Kidney (tissue), 14 donors: Measurements from ENCODE around the gene GSTA5. TPM values are rescaled to one million over a fixed set of nuclear protein-coding genes. Genes with fewer than 3 reads are reported as not detected.
"Not testable (repeated sequence)": the region's sequence is repeated elsewhere in the genome, so short reads cannot be mapped to it uniquely, and the experiment has no call there.

Experiments
- DNase-seq, 5 donors: peaks; one replicate each; pipeline ENCODE4 v3.0.0-alpha.2; 2013 to 2020
- FAIRE-seq: peaks from 2 replicates; lab custom pipeline; 2012; peaks lifted over from hg19 to GRCh38; lab: Jason Lieb, UNC
- H3K27ac ChIP-seq, 2 donors: one replicate each; pipeline ENCODE4 v1.7.0; 2013; ENCODE audit warnings: low read depth in 2 of 2, low read length in 2 of 2, inconsistent platforms in 1 of 2
- H3K27me3 ChIP-seq: one replicate; pipeline ENCODE4 v1.7.1; 2013; ENCODE audit warnings: low read length, inconsistent platforms; ENCODE audit not compliant: control insufficient read depth, insufficient read depth
- H3K36me3 ChIP-seq, 3 donors: one replicate each; pipeline versions ENCODE4 v1.7.0 to v1.7.1; 2013; ENCODE audit warnings: low read length in 3 of 3, control low read depth in 1 of 3, inconsistent platforms in 1 of 3; ENCODE audit not compliant: insufficient read depth in 3 of 3, control insufficient read depth in 2 of 3
- H3K4me1 ChIP-seq, 3 donors: one replicate each; pipeline versions ENCODE4 v1.7.0 to v1.7.1; 2013; ENCODE audit warnings: low read length in 3 of 3, inconsistent platforms in 1 of 3, low read depth in 1 of 3; ENCODE audit not compliant: control insufficient read depth in 2 of 3, insufficient read depth in 2 of 3
- H3K4me3 ChIP-seq, 3 donors: one replicate each; pipeline versions ENCODE4 v1.7.0 to v1.8.1; 2013; ENCODE audit warnings: low read length in 3 of 3, control low read depth in 1 of 3, inconsistent platforms in 1 of 3
- H3K9ac ChIP-seq, 3 donors: one replicate each; pipeline versions ENCODE4 v1.7.0 to v1.7.1; 2013; ENCODE audit warnings: low read length in 3 of 3, control low read depth in 1 of 3, inconsistent platforms in 1 of 3
- H3K9me3 ChIP-seq, 3 donors: one replicate each; pipeline versions ENCODE4 v1.7.0 to v1.7.1; 2013; ENCODE audit warnings: low read length in 3 of 3, control low read depth in 1 of 3, inconsistent platforms in 1 of 3; ENCODE audit not compliant: control insufficient read depth in 2 of 3, insufficient read depth in 1 of 3
- intact Hi-C: fragments of 100-400 bp; cut with DNase I; formaldehyde crosslinking; loops from one replicate; pipeline ENCODE4 v1.11.1; 2022
- polyA plus RNA-seq: library from polyadenylated mRNA; stranded (reverse); fragments of 350-450 nt; fragmentation: Illumina TruSeq; extraction: RNeasy Lipid Tissue Mini Kit (QIAGEN cat#74804); gene quantifications from one replicate; pipeline ENCODE4 v1.2.3, GENCODE V29; 2014; ENCODE audit warnings: low read depth, low replicate concordance; ENCODE audit not compliant: insufficient read depth
- total RNA-seq: library from RNA; stranded (reverse); fragmentation: NEBNext Ultra II Directional; extraction: Animal tissue kit (Norgen Biotek cat#: 25700); gene quantifications from one replicate; pipeline ENCODE4 v1.2.1, GENCODE V29; 2021
- TF ChIP-seq, protein P1 (sequence below): IDR thresholded peaks from 3 replicates; pipeline ENCODE4 v1.5.1; 2012; ENCODE audit warnings: mild to moderate bottlenecking, moderate library complexity, borderline replicate concordance; ENCODE audit not compliant: insufficient read depth; ENCODE audit errors: extremely low read depth
- donor health status: control.
- donor health status: control.
- donor health status: control.
- donor health status: control.
- donor health status: control.
- donor health status: DM: yes; HTN: yes; CAD: no.
- donor health status: Normal renal cell carcinoma (clear cell type).

The GSTA5 gene
- total and polyA plus RNA-seq, 2 donors from 2014 or later, result not detected

DNA sequence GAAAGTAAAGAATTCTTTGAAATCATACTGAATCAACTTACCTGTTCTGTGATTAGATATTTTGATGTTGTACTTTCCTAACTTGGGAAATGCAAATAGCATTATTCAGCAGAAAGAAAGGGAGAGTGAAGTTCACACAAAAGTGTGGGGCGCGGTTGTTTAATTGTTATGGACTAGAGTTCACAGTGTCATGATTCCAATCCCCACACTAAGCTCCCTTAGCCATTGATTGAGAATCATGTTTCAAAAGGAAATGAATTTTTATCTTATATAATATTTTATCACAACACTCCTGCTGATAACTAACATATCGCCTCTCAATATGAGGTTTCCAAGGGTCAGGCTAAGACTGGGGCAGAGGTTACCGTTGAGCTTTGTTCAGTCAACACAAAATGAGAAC lies 3.0 kb upstream of the GSTA5 start:
- H3K4me3 ChIP-seq, result no peak overlapping the region
- H3K27ac ChIP-seq, result no peak overlapping the region
- no peaks in the 10 kb centered on the region for H3K27me3 ChIP-seq
- no peak for DNase-seq
- FAIRE-seq, result no peak
- TF ChIP-seq, protein P1, sequence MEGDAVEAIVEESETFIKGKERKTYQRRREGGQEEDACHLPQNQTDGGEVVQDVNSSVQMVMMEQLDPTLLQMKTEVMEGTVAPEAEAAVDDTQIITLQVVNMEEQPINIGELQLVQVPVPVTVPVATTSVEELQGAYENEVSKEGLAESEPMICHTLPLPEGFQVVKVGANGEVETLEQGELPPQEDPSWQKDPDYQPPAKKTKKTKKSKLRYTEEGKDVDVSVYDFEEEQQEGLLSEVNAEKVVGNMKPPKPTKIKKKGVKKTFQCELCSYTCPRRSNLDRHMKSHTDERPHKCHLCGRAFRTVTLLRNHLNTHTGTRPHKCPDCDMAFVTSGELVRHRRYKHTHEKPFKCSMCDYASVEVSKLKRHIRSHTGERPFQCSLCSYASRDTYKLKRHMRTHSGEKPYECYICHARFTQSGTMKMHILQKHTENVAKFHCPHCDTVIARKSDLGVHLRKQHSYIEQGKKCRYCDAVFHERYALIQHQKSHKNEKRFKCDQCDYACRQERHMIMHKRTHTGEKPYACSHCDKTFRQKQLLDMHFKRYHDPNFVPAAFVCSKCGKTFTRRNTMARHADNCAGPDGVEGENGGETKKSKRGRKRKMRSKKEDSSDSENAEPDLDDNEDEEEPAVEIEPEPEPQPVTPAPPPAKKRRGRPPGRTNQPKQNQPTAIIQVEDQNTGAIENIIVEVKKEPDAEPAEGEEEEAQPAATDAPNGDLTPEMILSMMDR, result no peak
- H3K9me3 ChIP-seq, result no peaks in the 10 kb centered on the region
- H3K36me3 ChIP-seq, result no peaks in the 10 kb centered on the region
- intact Hi-C loops, result no loop called here
- H3K4me1 ChIP-seq, result no peaks in the 10 kb centered on the region
- H3K9ac ChIP-seq, result no peak overlapping the region

DNA sequence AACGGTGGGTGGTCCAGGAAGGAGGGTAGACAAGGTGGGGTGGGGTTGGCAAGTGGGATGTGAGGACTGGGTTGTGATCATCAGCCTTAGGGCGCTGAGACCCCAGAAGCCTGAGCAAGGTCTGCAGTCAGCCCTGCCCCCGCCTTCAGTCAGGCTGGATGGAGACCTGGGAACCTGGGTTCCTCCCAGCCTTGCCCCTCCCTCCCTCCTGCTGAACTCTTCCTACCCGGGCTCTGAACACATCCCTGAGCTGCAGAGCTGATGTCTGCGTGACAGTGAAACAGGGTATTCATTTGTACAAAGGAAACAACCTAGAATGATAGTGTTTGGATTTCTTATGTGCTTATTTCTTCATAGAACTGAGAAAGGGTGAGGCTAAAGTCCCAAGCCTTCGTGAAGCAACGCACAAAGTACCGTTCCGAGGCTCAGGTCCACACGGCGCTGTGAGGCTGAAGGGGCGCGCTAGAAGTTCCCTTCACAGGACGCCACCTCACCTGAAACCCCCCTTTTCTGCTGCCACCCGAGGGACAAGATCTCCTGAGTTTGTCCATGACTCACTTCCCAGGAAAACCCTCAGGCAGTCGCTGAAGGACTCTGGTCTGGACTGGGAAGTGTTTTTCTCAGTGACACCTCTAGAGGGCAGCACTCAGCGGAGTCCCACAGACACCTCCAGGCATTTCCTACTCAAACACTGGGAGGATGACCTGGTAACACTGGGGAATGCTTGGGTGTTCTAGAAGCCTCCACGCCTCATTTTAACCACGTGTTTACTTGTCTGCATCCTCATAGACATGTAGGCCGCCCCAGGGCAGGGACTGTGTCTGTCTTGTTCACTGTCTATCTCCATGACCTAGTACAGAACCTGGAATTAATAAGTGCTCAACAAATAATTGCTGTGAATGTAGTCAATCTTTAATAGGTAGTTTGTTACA lies 1.2 kb downstream of the GSTA5 start:
- Histone ChIP-seq H3K4me3 (no peak overlapping the region), H3K4me1 (no peaks in the 10 kb centered on the region), H3K27me3 (no peaks in the 10 kb centered on the region), H3K9ac (no peak overlapping the region), H3K36me3 (no peaks in the 10 kb centered on the region), H3K9me3 (no peaks in the 10 kb centered on the region), H3K27ac (no peak overlapping the region)
- TF ChIP-seq, protein P1, result peak; percentile 34
- DNase-seq (peak in 4 of 5 donors; percentile 40 to 60 (median 57)), FAIRE-seq (no peak)
- intact Hi-C loops, result no loop called here

DNA sequence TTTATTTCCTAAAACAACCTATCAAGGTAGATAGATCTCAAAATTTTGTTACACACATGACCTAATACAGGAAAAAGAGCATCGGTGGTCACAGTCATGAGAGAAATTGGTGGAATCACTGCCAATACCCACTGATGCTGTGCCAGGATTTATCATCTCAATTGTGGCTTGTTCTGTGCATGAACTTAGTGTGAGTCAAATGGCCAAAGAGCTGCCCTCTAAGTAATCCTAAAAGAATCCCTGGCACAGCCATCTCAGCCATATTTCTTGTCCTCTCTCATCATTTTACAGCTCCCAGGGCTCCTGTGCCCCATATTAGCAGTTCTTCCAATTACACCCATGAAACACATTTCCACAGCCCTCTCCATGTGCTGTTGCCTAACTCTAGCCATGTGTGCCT lies 6.1 kb downstream of the GSTA5 start:
- Histone ChIP-seq H3K36me3 (no peaks in the 10 kb centered on the region), H3K9ac (no peak overlapping the region), H3K27ac (no peak overlapping the region), H3K4me1 (no peaks in the 10 kb centered on the region), H3K4me3 (no peak overlapping the region), H3K27me3 (no peaks in the 10 kb centered on the region), H3K9me3 (no peaks in the 10 kb centered on the region)
- FAIRE-seq, result no peak
- TF ChIP-seq, protein P1, result no peak
- no peak for DNase-seq
- intact Hi-C loops, result no loop called here

DNA sequence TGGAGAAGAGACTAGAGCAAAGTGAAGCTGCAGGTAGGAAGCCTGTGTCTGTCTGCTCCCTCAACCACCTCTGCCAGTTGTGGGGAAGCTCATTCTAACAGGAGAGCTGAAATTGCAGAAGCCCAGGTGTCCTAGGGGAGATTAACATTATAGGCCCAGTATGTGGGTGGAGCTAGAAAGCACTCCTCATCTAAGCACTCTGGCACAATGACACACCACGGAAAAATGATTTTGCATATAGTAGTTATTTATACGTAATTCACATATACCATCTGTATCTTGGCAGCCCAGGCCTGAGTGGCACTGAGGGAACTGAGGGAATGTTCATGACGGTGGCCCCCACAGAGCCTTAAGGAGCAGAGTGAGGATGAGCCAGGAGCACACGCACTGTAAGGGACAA lies 9.7 kb downstream of the GSTA5 start:
- intact Hi-C loops, H3K27me3 ChIP-seq, H3K27ac ChIP-seq, H3K36me3 ChIP-seq, H3K9me3 ChIP-seq, DNase-seq, FAIRE-seq, H3K4me1 ChIP-seq, H3K9ac ChIP-seq, H3K4me3 ChIP-seq: not testable (repeated sequence)
